H1 (cell line): ENCODE results near the gene TOMM22. TPM values are rescaled to one million over a fixed set of nuclear protein-coding genes. Genes with fewer than 3 reads are reported as not detected.

Source experiments
- CTCF ChIA-PET: fragments of 300-600 bp; sonication (Branson Sonifier 250); formaldehyde crosslinking; loops from one replicate; lab custom pipeline; 2021; ENCODE audit not compliant: partially characterized antibody; lab: Charles Lee
- POLR2A ChIA-PET: fragments of 300-600 bp; sonication (Branson Sonifier 250); formaldehyde crosslinking; loops from one replicate; lab custom pipeline; 2021; ENCODE audit warnings: inconsistent platforms; ENCODE audit not compliant: partially characterized antibody; lab: Charles Lee
- DNase-seq, 2 experiments: peaks; one replicate each; pipeline versions ENCODE4 v3.0.0 to v3.0.0-alpha.2; 2010 to 2022; ENCODE audit warnings: low spot score in 2 of 2, low read depth in 1 of 2, mixed read lengths in 1 of 2
- FAIRE-seq: peaks from 2 replicates; lab custom pipeline; 2011; peaks lifted over from hg19 to GRCh38; lab: Jason Lieb, UNC
- H2AFZ ChIP-seq: 2 replicates; pipeline ENCODE4 v1.8.1; 2012; ENCODE audit warnings: low read length, inconsistent platforms
- H2AK5ac ChIP-seq: 2 replicates; pipeline ENCODE4 v1.6.1; 2013; ENCODE audit warnings: low read depth, low read length
- H2BK120ac ChIP-seq: replicated peaks from 2 replicates; pipeline ENCODE3; 2013; ENCODE audit warnings: low read depth, low read length, inconsistent platforms
- H2BK12ac ChIP-seq: 2 replicates; pipeline ENCODE4 v1.6.1; 2013; ENCODE audit warnings: low read depth, low read length
- H2BK15ac ChIP-seq: 2 replicates; pipeline ENCODE4 v1.6.1; 2013; ENCODE audit warnings: low read length
- H2BK20ac ChIP-seq: 2 replicates; pipeline ENCODE4 v1.6.1; 2013; ENCODE audit warnings: low read length
- H2BK5ac ChIP-seq: 2 replicates; pipeline ENCODE4 v1.6.1; 2013; ENCODE audit warnings: low read depth, low read length
- H3K14ac ChIP-seq: 2 replicates; pipeline ENCODE4 v1.6.1; 2013; ENCODE audit warnings: inconsistent platforms; ENCODE audit not compliant: insufficient read length
- H3K18ac ChIP-seq: 2 replicates; pipeline ENCODE4 v1.6.1; 2013; ENCODE audit warnings: low read length; ENCODE audit errors: extremely low read depth
- H3K23ac ChIP-seq: 2 replicates; pipeline ENCODE4 v1.6.1; 2013; ENCODE audit warnings: inconsistent platforms; ENCODE audit not compliant: insufficient read length
- H3K23me2 ChIP-seq: 2 replicates; pipeline ENCODE4 v1.6.1; 2013; ENCODE audit warnings: low read depth, low read length
- H3K27ac ChIP-seq: 2 replicates; pipeline ENCODE4 v1.6.1; 2011; ENCODE audit warnings: low read depth, low read length, inconsistent platforms
- H3K27me3 ChIP-seq, 4 experiments: replicated peaks in 1 of 4; 1 replicate in 1 of 4; 2 replicates in 3 of 4; pipeline versions ENCODE4 v1.6.1 to v1.8.1; 2011 to 2013; ENCODE audit warnings: low read length in 3 of 4, mild to moderate bottlenecking in 3 of 4, inconsistent platforms in 2 of 4, mixed read lengths in 2 of 4, moderate library complexity in 1 of 4; ENCODE audit not compliant: control insufficient read depth in 3 of 4, insufficient read depth in 3 of 4; ENCODE audit errors: extremely low read depth in 1 of 4
- H3K36me3 ChIP-seq, 4 experiments: 2 replicates each; pipeline versions ENCODE4 v1.6.1 to v1.8.1; 2011 to 2013; ENCODE audit warnings: mild to moderate bottlenecking in 4 of 4, low read length in 3 of 4, moderate library complexity in 2 of 4, control low read depth in 1 of 4, inconsistent platforms in 1 of 4; ENCODE audit not compliant: insufficient read depth in 4 of 4, control insufficient read depth in 2 of 4
- H3K4ac ChIP-seq: replicated peaks from 2 replicates; pipeline ENCODE3; 2013; ENCODE audit warnings: low read length, low read depth, mixed read lengths, inconsistent platforms; ENCODE audit not compliant: insufficient read length
- H3K4me1 ChIP-seq, 4 experiments: replicated peaks in 1 of 4; 1 replicate in 1 of 4; 2 replicates in 3 of 4; pipeline versions ENCODE4 v1.6.1 to v1.8.1; 2011 to 2013; ENCODE audit warnings: low read length in 3 of 4, inconsistent platforms in 2 of 4, mixed read lengths in 1 of 4; ENCODE audit not compliant: insufficient read depth in 4 of 4, control insufficient read depth in 3 of 4
- H3K4me2 ChIP-seq, 2 experiments: 2 replicates each; pipeline versions ENCODE4 v1.6.1 to v1.8.1; 2011 to 2013; ENCODE audit warnings: low read depth in 2 of 2, low read length in 2 of 2, control low read depth in 1 of 2, inconsistent platforms in 1 of 2, mild to moderate bottlenecking in 1 of 2; ENCODE audit not compliant: insufficient read depth in 1 of 2
- H3K4me3 ChIP-seq, 4 experiments: fragments of 200-600, 300-600 bp in 1 of 4; sonication (generic), shearing (Covaris generic), sonication (Bioruptor Twin) in 1 of 4; 2 replicates each; pipeline versions ENCODE4 v1.5.1 to v1.8.1; 2011 to 2016; ENCODE audit warnings: low read length in 4 of 4, low read depth in 3 of 4, control low read depth in 2 of 4, inconsistent platforms in 2 of 4, mild to moderate bottlenecking in 2 of 4, mixed read lengths in 1 of 4, moderate library complexity in 1 of 4; ENCODE audit not compliant: insufficient read depth in 2 of 4; ENCODE audit errors: extremely low read depth in 1 of 4
- H3K56ac ChIP-seq: replicated peaks from 2 replicates; pipeline ENCODE3; 2013; ENCODE audit warnings: low read depth, mild to moderate bottlenecking, mixed read lengths, low read length, inconsistent platforms; ENCODE audit not compliant: insufficient read length
- H3K79me1 ChIP-seq: 2 replicates; pipeline ENCODE4 v1.6.1; 2013; ENCODE audit warnings: low read depth, low read length, control low read depth
- H3K79me2 ChIP-seq, 2 experiments: 2 replicates each; pipeline versions ENCODE4 v1.6.1 to v1.8.1; 2012 to 2013; ENCODE audit warnings: low read length in 2 of 2, mild to moderate bottlenecking in 2 of 2, inconsistent platforms in 1 of 2; ENCODE audit not compliant: insufficient read depth in 2 of 2, control insufficient read depth in 1 of 2
- H3K9ac ChIP-seq, 4 experiments: replicated peaks in 1 of 4; 1 replicate in 1 of 4; 2 replicates in 3 of 4; pipeline versions ENCODE4 v1.6.1 to v1.8.1; 2011 to 2013; ENCODE audit warnings: low read depth in 3 of 4, low read length in 3 of 4, control low read depth in 2 of 4, mild to moderate bottlenecking in 2 of 4, moderate library complexity in 2 of 4, inconsistent platforms in 1 of 4; ENCODE audit errors: extremely low read depth in 1 of 4
- H3K9me3 ChIP-seq, 2 experiments: 2 replicates each; pipeline versions ENCODE4 v1.6.1 to v1.8.1; 2012 to 2013; ENCODE audit warnings: mild to moderate bottlenecking in 2 of 2, moderate library complexity in 2 of 2, control low read depth in 1 of 2, inconsistent platforms in 1 of 2, low read depth in 1 of 2, low read length in 1 of 2, mixed read lengths in 1 of 2; ENCODE audit not compliant: insufficient read depth in 2 of 2
- H4K20me1 ChIP-seq, 2 experiments: replicated peaks in 1 of 2; 2 replicates each; pipeline versions ENCODE3 to v1.8.1; 2011 to 2013; ENCODE audit warnings: inconsistent platforms in 2 of 2, low read length in 2 of 2, mild to moderate bottlenecking in 1 of 2; ENCODE audit not compliant: insufficient read depth in 2 of 2, control insufficient read depth in 1 of 2
- H4K5ac ChIP-seq: 2 replicates; pipeline ENCODE4 v1.6.1; 2013; ENCODE audit warnings: low read length, low read depth, mixed read lengths, inconsistent platforms; ENCODE audit not compliant: insufficient read length
- H4K8ac ChIP-seq: 2 replicates; pipeline ENCODE4 v1.8.0; 2013; ENCODE audit warnings: mild to moderate bottlenecking, moderate library complexity, low read length, inconsistent platforms; ENCODE audit not compliant: insufficient read depth; ENCODE audit errors: extremely low read depth
- H4K91ac ChIP-seq: replicated peaks from 2 replicates; pipeline ENCODE3; 2013; ENCODE audit warnings: low read length, mixed read lengths, inconsistent platforms; ENCODE audit not compliant: insufficient read length
- BRCA1 ChIP-seq: IDR thresholded peaks from 2 replicates; pipeline ENCODE4 v1.6.1; 2012; ENCODE audit warnings: low read depth, low read length, improper control_type of control experiment
- CREB1 ChIP-seq: IDR thresholded peaks from 2 replicates; pipeline ENCODE4 v1.6.1; 2012; ENCODE audit warnings: inconsistent platforms
- HDAC2 ChIP-seq, 2 experiments: fragments of 300-600 bp in 1 of 2; sonication (generic) in 1 of 2; IDR thresholded peaks; 2 replicates each; pipeline ENCODE4 v1.6.1; 2011 to 2012; ENCODE audit warnings: low read depth in 2 of 2, low read length in 2 of 2, mild to moderate bottlenecking in 2 of 2, moderate library complexity in 2 of 2, borderline replicate concordance in 1 of 2, inconsistent platforms in 1 of 2
- KDM4A ChIP-seq: IDR thresholded peaks from one replicate; pipeline ENCODE4 v1.7.1; 2012; ENCODE audit warnings: low read depth, mild to moderate bottlenecking, moderate library complexity, low read length, inconsistent platforms; ENCODE audit not compliant: severe bottlenecking
- SAP30 ChIP-seq: fragments of 300-600 bp; sonication (generic); IDR thresholded peaks from 2 replicates; pipeline ENCODE4 v1.7.1; 2012; ENCODE audit warnings: low read length, moderate library complexity, mild to moderate bottlenecking, inconsistent platforms; ENCODE audit not compliant: insufficient read depth, insufficient replicate concordance
- SRF ChIP-seq: IDR thresholded peaks from 2 replicates; pipeline ENCODE4 v1.6.1; 2011; ENCODE audit warnings: mild to moderate bottlenecking, low read depth, low read length, moderate library complexity
- WGBS, 2 experiments: shearing (Covaris generic) in 1 of 2; methylation state at CpG; one replicate each; pipeline versions ENCODE4 v1.1.6 to v1.1.7; 2013 to 2015; ENCODE audit warnings: low lambda C conversion rate in 2 of 2, mixed read lengths in 2 of 2, inconsistent platforms in 1 of 2, low coverage in 1 of 2, missing lambda C conversion rate in 1 of 2; ENCODE audit not compliant: insufficient replicate concordance in 2 of 2, insufficient coverage in 1 of 2, insufficient read length in 1 of 2; ENCODE audit errors: extremely low coverage in 1 of 2, missing lambda C conversion rate in 1 of 2; 5-methylcytosine and 5-hydroxymethylcytosine counted together
- polyA plus RNA-seq, 7 experiments: library from polyadenylated mRNA; depleted of rRNA in 3 of 7; stranded (reverse) in 5 of 7; unstranded in 2 of 7; fragments of >200 nt in 5 of 7; fragments of 200-250 nt in 2 of 7; gene quantifications; 1 replicate in 5 of 7; 2 replicates in 1 of 7; 4 replicates in 1 of 7; pipeline versions ENCODE4 v1.2.1 to v1.2.3, GENCODE V29; 2011 to 2013; ENCODE audit warnings: missing spikeins in 2 of 7, mixed read lengths in 2 of 7
- total RNA-seq: library from RNA; stranded (reverse); fragmentation: NEBNext Ultra II Directional; extraction: Animal tissue kit (Norgen Biotek cat#: 25700); gene quantifications from 2 replicates; pipeline ENCODE4 v1.2.1, GENCODE V29; 2021

Gene TOMM22
- total and polyA plus RNA-seq, 2 of the 8 experiments (the other 6 are each of a cell fraction or from before 2014, with no cell fraction given) = 84.0 to 125 TPM

GRCh38 chr22:38721551-38721950, 39.8 kb downstream of the TOMM22 start:
- no peak overlapping the region for H4K91ac ChIP-seq
- no peak overlapping the region for H3K27ac ChIP-seq
- H3K4me2 ChIP-seq = no peak overlapping the region
- H3K4me3 ChIP-seq = no peak overlapping the region
- CTCF ChIA-PET = interaction anchor here (1.7 to 10.8 kb wide), 3 partner anchors 14 to 48 kb away, joined by 5 to 116 read pairs (median 7); no protein-coding TSS in a partner anchor
- H3K23me2 ChIP-seq = no peaks in the 10 kb centered on the region
- no peaks in the 10 kb centered on the region for H3K27me3 ChIP-seq
- H2BK15ac ChIP-seq = no peak overlapping the region
- H3K9ac ChIP-seq = no peak overlapping the region
- H2AK5ac ChIP-seq = no peak overlapping the region
- H4K5ac ChIP-seq = no peak overlapping the region
- H4K8ac ChIP-seq = no peak overlapping the region
- H4K20me1 ChIP-seq = peaks cover 5 to 12% of the 10 kb centered on the region in 2 experiments
- no peaks in the 10 kb centered on the region for H3K79me1 ChIP-seq
- no peak overlapping the region for H2BK12ac ChIP-seq
- POLR2A ChIA-PET = interaction anchor here (0.6 kb wide), 1 partner anchor 464 kb away, joined by 4 read pairs; no protein-coding TSS in a partner anchor
- H3K9me3 ChIP-seq = no peaks in the 10 kb centered on the region
- 91% methylated on average over 7 of the region's 7 CpGs; no CpG with 5 or more reads in 1 of the 2 experiments for WGBS, 2 experiments
- H3K79me2 ChIP-seq = no peaks in the 10 kb centered on the region
- no peak overlapping the region for H3K23ac ChIP-seq
- H3K4me1 ChIP-seq = no peaks in the 10 kb centered on the region
- no peak overlapping the region for H3K18ac ChIP-seq
- no peak overlapping the region for H2BK20ac ChIP-seq
- H2AFZ ChIP-seq = no peak overlapping the region
- H3K4ac ChIP-seq = no peak overlapping the region
- no peak overlapping the region for H3K14ac ChIP-seq
- H3K36me3 ChIP-seq = peaks cover 12 to 71% (median 49%) of the 10 kb centered on the region in 4 experiments; a peak in 7 of 8 replicates
- H2BK5ac ChIP-seq = no peak overlapping the region
- DNase-seq (no peak), FAIRE-seq (no peak)
- H2BK120ac ChIP-seq = no peak overlapping the region
- no peak overlapping the region for H3K56ac ChIP-seq
- no peak for TF ChIP-seq SAP30
- TF ChIP-seq CREB1 = no peak
- no peak for TF ChIP-seq KDM4A
- no peak for TF ChIP-seq SRF
- no peak for TF ChIP-seq HDAC2 (IDR thresholded peaks at IDR 0.05; ENCODE audit: borderline replicate concordance in 1 of 2, low read depth in 2 of 2, low read length in 2 of 2)
- TF ChIP-seq BRCA1 = no peak
